COR-L47 (cell line): ENCODE measurements around the gene SAMD4A.
A peak's percentile ranks its signal among the peaks of the same experiment; 100 is the strongest.

Source experiments
- DNase-seq: peaks from one replicate; lab custom pipeline; 2025; lab: John Stamatoyannopoulos, UW

Gene SAMD4A

DNA sequence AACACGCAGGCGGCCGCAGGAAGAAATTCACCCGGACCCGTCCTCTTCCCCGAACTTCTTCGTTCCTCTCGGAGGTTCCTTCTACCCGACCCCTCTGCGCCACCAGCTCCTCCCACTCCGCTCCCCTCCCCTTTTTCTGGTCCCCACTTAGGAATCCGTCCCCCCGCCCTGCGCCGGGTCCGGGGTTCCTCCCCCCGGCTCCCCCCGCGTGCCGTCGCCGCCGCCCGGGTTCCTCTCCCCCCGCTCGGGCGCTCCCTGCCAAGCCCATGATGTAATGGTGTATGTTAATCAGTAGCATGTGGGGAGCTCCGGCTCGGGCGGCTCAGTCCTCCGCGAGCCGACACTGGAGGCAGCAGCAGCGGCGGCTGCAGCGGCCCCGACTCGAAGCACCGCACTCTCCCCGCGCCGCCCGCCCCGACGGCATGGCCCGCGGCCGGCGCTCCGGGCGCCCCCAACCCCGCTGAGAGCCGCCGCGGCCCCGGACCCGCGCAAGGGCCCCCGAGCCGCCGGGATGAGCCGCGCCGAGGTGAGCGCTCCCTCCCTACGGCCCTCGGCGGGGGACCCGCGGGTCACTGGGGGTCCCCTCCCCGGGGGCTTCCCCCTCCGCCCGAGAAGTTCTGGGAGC lies 1.0 kb upstream of the SAMD4A start:
- peak; percentile 44 for DNase-seq

DNA sequence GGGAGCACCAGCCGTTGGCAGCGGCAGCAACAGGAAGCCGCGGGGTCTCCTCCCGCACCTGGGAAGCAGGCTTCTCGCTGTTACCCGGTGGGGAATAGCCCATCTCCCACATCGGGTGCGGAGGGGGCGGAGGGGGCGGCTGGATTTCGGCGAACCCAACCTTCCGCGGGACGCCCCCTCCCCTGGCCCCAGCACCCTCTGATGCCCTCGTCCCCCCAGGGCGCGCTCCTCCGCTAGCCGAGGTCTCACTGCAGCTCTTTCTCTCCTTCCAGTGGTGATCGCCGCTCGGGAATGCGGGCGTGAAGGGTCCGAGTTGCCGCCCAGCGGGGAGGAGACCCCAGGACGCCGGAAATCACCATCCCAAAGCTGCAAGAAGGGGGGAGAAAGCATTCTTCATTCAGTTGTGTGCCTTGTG lies 303 bp downstream of the SAMD4A start:
- DNase-seq: no peak

DNA sequence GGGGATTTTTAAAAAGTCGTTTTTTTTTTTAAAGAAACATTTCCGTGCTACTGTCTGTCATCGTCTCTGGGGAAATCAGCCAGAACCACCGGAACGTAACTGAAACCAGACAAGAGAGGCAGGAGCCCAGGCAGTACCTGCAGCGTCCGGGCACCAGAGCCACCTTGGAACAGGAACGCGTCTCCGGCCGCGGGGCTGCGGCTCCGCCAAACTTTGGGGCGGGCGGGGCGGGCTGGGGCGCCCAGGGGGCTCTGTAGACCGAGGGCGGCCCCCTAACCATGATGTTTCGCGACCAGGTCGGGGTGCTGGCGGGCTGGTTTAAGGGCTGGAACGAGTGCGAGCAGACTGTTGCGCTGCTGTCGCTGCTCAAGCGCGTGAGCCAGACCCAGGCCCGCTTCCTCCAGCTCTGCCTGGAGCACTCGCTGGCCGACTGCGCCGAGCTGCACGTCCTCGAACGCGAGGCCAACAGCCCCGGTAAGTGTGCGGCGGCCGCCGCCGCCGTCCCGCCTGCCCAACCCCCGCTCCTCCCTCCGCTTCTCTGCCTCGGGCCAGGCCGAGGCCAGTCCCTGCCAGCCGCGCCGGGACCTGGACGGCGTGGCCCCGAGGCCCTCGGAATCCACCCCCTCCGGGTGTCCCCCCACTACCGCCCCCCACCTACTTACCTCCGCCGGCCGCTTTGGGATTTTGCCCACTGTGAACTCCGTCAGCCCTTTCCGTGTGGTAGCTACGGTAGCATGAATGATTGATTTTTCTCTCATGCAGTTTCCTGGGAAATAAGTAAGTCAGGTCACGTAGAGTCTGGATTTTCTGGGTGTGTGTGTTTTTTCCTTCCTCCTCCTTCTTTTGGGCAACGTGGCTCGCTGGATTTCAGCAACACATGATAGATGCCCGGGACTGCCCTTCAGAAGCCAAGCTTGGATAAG lies 972 bp downstream of the SAMD4A start:
- DNase-seq: peak; percentile 35

DNA sequence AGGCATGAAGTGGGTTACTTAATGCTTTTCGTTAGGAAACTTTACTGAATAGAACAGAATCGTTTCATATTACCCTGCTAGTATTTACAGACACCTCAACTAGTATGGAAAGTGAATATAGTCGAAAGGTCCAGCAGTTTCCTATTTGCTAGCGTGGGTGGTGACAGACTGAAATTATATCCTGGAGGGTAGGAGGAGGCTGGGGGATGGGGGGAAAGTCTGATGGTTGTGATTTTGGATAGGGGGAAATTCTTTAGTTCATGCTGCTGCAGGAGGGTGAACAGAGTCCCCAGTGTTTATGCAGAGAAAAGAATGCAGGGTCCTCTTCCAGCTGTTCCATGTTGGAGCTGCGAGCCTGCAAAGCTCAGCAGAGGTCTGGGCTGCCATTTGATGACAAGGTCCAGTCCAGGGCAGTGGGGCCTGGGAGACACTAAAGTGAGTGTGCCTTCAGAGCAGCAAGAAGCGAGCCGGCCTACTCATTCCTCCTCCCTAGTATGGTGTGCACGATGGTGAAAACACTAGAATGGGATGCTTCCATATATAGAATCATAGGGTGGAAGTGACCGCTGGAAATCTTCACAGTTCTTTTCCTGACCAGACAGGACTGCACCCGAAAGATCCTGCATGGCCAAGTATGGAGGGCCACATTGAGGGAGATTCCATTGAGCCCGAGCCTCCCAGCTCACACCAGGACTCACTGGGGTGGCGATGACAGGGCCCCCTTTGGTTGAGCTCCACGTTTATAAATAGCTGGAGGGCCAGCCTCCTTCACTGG lies 2.1 kb downstream of the SAMD4A start:
- DNase-seq: no peak

DNA sequence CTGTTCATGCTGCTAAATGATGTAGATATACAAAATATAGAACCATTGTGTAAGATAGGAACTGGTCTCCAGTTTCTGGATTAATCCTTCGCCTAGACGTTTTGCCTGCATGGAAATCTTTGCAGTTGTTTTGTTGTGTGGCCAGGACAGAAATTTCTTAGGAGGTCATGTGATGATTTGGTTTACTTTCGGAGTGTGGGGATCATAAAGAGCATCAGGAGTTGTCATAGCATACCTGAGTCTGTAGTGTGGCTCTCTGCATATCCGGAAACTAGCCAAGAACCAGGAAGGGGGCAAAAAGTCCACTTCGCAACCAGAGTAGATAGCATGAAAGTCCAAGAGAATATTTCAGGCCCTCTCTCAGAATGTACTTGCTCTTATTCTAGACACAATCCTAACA lies 3.1 kb downstream of the SAMD4A start:
- DNase-seq: no peak

DNA sequence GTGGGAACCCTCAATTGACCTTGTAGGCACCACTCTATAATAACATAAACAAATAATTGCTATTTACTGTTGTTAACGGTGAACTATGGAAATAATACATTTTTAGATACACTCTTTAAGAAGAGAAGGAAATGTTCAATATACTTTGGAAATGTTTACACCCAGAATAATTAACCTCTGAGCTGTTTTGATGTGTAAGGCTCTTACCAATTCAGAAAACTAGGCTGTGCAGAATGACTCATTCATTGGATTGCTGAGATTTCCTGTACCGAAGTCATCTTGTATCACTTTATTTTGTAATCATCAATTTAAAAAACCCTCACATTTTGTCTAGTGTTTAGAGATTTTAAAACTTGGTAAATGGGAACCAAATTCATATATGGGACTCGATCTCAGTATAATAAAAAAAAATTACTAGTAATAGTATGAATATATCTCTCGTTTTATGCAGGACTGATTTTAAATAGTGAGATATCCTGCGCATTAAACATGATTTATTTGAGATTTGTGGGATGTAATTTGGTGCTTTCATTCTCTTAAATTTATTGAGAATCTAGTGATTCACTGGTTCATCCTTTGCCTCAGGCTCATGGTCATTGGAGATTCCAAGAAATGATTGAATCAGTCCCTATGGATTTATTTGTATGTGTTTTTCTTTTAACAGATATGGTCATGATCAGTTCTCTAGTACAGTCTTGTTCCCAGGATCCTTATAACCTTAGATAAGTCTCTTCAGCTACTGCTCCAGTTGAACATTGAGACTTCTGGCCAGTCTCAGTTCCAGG lies 3.9 kb downstream of the SAMD4A start:
- no peak for DNase-seq

DNA sequence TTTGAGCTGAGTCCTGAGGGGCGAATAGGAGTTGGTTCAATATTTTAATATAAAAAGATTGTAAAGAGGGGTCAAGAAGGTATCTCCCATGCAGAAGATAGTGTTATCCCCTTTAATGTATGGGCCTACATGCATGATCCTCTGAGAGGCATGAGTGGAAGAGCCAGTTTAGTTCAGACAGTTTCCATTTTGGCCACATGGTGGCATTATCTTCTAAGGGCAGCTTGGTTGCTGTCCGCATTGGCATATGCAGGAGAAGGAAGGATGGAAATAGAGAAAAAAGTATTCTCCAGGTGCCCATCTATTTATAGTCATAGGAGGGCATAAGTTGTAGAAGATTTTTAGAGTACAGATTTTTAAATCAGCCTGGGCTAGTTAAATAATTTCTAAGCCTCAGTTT lies 5.4 kb downstream of the SAMD4A start:
- peak; percentile 19 for DNase-seq

DNA sequence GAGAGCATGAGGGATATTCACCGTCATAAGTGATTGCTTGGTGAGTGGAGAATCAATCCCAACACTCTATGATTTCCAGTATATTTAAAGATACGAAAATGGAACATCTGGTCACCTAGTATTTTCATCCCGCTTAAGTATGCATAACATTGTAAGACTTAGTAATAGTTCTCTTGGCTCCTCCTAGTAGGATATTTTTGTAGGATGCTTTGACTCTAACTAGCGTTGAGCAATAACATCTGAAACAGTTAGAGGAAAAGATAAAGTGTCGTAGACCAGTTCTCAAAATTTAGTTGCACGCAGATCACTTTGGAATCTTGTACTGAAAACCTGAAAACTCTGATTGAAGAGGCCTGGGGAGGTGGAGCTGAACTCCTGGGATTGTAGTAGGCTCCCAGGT lies 7.6 kb downstream of the SAMD4A start:
- DNase-seq: no peak

DNA sequence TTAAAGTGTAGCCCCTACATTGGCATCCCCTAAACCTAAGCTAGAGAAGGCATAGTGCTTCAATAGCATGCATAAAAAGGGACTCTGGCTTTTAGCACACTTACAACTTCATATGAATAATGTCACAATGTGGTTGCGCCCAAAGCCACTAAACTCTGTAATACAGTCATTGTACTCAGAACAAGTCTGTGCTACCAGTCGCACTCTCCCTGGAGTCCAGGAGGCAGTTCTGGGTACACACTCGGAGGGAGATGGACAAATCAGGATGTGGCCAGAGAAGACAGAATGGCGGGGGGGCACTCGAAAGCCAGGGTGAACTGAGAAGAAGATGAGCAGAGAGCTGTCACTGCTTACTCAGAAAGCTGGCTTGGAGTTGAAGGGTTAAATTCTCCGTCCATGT lies 10.6 kb downstream of the SAMD4A start:
- DNase-seq: no peak

DNA sequence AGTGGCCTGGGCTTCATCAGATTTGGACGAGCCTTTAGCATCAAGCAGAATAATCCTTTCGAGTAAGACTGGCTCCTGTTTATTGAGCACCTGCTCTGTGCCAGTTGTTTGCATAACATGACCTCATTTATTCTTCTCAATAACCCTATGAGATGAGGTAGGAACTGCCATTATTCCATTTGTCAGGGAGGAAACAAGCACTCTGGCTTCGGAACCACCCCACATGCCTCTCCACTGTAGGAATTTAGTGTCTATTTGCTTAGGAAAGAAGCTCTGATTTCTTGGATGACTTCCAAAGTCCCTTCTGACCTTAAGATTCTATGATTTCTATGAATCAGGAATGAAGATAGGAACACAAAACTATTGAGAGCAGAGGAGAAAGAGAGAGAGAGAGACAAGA lies 11.0 kb downstream of the SAMD4A start:
- DNase-seq: no peak

DNA sequence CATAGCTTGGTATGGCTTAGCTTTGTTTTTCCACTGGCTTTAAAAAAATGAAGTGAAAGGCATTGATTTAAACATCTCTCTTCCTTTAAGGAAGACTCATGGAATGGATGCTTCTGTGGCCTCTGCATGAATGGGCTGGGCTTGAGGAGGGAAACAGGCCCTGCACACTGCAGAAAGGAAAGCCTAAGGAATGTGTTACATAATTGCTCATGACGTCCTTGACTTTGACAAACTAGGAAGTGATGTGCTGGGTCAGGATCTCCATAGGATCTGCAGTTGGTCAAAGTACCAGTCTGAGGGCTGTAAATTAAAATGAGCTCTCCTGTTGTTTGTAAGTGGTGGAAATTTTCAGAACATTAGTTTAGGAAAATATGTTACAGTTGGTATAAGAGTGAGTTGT lies 12.7 kb downstream of the SAMD4A start:
- no peak for DNase-seq

DNA sequence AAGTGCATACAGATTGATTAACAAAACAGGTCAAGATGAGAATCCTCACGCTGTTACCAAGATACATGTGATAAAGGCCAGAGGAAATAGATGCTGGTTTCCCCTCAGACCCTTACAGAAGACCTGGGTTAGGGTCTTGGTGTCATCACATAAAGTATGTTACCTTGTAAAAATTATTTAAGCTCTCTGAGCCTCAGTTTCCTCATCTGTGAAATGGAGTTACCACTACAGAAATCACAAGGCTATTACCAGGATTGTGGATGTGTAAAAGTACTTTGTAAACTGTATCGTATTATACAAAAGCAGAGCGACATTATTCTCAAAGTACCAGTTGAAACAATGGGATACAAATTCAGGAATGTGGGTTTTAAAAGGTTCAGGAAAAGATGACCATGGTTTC lies 14.0 kb downstream of the SAMD4A start:
- no peak for DNase-seq

DNA sequence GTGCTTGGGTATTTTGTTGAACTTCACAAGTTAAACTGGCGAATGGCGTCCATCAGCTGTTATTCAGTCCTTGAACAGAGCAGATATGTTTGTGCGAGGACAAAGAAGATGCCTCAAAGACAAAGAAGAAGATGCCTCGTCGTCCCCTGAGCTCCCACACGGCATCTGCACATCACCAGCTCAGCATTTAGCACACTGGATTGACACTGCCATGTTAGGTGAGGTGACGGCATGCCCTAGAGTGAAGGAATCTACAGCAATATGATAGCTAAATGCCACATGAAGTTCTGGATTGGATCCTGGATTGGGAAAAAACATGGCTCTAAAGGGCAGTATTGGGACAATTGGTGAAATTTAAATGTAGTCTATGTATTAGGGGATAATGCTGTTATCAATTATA lies 15.4 kb downstream of the SAMD4A start:
- no peak for DNase-seq

DNA sequence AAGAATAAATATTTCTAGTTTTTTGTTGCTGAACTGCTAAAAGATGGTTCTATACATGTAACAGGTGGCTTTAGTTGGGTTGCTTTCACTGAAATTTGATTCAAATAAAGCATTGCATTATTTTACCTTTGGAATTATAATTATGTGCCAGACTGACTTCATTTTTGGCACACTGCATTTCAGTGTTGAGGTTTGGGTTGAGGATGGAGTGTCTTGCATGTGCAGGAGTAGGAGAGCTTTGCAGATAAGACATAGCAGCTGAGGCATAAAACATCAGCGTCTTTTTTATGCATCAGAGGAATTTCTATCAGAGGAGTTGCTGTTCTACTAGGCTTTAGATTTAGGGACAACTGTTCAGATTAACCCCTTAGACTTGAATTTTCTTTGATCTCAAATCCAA lies 17.2 kb downstream of the SAMD4A start:
- no peak for DNase-seq

DNA sequence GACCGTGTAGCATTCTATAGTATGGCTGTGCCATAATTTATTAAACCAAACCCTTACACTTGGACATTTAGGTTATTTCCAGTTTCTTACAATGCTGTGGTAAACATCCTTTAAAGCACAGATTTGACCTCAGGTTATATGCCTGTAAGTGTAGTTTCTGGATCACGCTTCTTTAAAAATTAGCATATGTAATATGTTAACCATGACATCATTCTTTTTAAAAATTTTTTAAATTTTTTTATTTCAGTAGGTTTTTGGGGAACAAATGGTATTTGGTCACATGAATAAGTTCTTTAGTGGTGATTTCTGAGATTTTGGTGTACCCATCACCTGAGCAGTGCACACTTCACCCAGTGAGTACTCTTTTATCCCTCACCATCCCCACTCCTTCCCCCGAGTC lies 18.3 kb downstream of the SAMD4A start:
- no peak for DNase-seq

DNA sequence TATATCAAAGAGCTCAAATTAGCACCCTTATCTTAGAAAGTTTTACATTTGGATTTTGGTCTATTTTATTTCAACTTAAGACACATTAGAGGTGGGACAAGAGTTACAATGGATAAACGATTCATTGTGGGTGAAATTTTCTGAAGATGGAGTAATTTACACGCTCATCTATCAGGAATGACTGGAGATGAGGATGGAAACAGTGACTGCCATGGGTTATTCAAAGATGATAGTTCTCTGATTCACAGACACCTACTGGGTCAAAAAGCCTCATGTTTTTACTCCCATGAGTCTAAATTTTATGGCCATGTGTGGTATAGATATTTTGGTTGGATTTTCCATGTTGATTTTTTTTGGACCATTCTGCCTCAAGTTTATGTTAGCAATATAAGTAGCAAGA lies 22.1 kb downstream of the SAMD4A start:
- DNase-seq: no peak

DNA sequence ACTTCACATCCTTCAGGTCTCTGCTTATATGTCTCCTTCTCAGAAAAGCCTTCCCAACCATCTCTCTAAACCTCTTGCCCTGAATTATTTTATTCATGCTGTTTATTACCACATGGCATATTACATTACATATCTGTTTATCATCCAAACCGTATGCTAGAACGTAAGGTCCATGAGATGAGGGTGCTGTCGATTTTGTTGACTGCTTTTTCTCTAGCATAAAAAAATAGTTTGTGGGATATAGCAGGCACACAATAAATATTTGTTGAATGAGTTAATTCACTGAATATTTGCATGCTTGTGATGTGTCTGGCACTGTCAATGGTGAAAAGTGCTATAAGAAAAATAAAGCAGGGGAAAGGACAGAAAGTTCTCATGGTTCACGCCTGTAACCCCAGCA lies 22.9 kb downstream of the SAMD4A start:
- no peak for DNase-seq

DNA sequence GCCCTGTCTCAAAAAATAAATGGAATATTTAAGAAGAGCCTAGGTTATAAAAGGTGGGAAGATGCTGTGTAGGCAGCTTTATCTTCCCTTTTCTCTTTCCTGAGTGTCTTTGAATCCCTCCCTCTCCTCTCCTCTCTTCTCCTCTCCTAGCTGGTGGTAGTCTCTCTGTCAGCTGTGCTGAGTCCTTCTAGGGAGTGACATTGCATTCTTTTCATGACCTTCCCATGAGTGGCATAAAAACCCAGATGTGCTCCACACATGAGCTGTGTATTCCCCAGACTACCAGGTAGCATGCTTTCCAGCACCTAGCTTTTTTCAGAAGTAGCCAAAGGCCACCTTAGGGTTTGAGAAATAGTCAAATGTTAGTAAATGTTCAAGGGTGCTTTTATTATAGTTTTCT lies 23.6 kb downstream of the SAMD4A start:
- DNase-seq: no peak

DNA sequence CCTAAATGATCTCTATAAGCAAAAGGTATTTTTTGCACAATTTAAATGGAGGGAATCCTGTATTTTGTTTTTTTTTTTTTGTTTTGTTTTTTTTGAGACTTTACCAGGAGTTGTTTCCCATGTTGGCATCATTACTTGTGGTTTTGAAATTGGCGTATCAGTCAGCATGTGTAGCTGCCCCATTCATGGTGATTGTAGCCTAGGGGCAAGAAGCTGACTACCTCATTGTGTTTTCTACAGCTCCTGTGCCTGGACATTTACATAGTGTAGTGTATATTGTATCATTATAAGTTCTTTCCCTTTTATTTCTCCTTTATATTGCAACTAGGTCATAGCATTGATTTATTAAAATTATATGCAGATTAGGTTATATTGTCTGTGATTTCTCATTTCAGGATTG lies 24.5 kb downstream of the SAMD4A start:
- no peak for DNase-seq

DNA sequence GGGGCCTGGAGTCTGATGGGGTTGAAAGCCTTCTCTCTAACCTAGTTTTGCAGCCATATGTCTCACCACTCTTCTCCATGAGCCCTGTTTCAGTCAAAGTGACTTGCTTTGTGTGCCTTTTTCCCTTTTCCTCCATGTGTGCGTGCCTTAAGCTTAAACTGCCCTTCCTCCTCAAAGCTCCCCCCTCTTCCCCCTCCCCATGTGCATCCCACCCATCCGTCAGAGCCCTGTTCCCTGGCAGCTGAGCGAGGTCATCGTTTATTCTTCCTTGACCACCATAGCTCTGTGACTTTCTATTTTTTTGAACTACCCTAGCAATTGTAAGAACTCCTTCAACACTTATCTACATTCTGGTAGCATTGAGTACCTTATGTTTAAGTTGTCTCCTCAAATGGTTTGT lies 24.9 kb downstream of the SAMD4A start:
- no peak for DNase-seq

DNA sequence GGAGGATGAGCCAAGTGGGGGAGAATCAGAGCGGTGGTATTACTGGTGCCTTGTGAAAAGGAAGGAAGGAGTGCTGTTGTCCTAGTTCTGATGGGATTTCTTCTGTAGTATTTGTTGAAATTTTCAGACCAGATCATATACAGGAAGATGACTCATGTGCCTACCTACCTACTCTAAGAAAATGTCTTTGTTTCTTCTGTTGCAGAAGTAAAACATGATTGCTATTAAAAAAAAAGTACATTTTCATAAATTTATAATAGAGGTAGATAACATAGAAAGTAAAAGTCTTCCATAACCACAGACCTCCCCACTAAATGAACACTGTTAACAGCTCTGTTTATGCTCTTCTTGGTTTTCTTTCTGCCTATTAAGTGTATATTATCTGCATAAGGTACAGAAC lies 26.9 kb downstream of the SAMD4A start:
- no peak for DNase-seq

DNA sequence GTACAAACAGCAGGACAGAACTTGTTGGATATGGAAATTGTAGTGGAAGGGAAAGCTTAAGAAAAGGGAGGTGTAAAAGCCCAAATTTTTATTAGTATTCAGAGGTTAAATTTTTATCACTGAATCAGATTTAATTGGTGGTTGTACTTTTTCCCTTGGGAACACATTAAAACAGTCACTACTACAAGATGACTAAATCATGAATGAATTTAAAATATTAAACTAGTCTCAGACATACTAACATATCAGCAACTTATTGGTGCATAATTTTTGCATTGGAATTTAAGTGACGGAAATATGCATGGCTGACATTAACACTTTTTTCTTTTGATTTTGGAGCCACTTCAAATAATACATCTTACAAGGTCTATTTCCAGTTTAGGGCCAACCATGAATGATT lies 27.6 kb downstream of the SAMD4A start:
- DNase-seq: no peak
